HFF-Myc (cell line): ENCODE measurements around the gene GRAP2.

Experiments used
- DNase-seq: peaks from one replicate; pipeline ENCODE4 v3.0.0-alpha.2; 2011; ENCODE audit warnings: low read depth; ENCODE audit errors: extremely low read depth
- H3K4me3 ChIP-seq: replicated peaks from 2 replicates; pipeline ENCODE4 v1.5.1; 2011; ENCODE audit warnings: low read depth, mild to moderate bottlenecking, control low read depth, low read length
- CTCF ChIP-seq: IDR thresholded peaks from 2 replicates; pipeline ENCODE4 v1.5.1; 2012; ENCODE audit warnings: mild to moderate bottlenecking, low read depth, low read length, control low read depth; ENCODE audit errors: missing control alignments

GRAP2 gene

GRCh38 chr22:39979048-39979447 is 78.2 kb downstream of the GRAP2 start:
- TF ChIP-seq CTCF, result no peak
- DNase-seq, result no peak
- no peak overlapping the region for H3K4me3 ChIP-seq

GRCh38 chr22:39979458-39979857 is 78.6 kb downstream of the GRAP2 start:
- no peak for DNase-seq
- H3K4me3 ChIP-seq, result no peak overlapping the region
- TF ChIP-seq CTCF, result no peak

- H3K4me3 ChIP-seq, result no peak overlapping the region
- no peak for TF ChIP-seq CTCF
- no peak for DNase-seq
These were observed 79.7 kb downstream of the GRAP2 start for GRCh38 chr22:39980596-39980995.

- TF ChIP-seq CTCF, result no peak
- H3K4me3 ChIP-seq, result no peak overlapping the region
- no peak for DNase-seq
These were observed 82.5 kb downstream of the GRAP2 start for GRCh38 chr22:39983346-39983745.

- no peak for TF ChIP-seq CTCF
- H3K4me3 ChIP-seq, result no peak overlapping the region
- no peak for DNase-seq
These were observed 83.1 kb downstream of the GRAP2 start for GRCh38 chr22:39984006-39984405.

GRCh38 chr22:39984746-39985145 is 83.9 kb downstream of the GRAP2 start:
- DNase-seq, result no peak
- no peak for TF ChIP-seq CTCF
- H3K4me3 ChIP-seq, result no peak overlapping the region

- no peak for TF ChIP-seq CTCF
- DNase-seq, result no peak
- H3K4me3 ChIP-seq, result no peak overlapping the region
These were observed 84.6 kb downstream of the GRAP2 start for GRCh38 chr22:39985383-39986035.
